IMR-90 (cell line): Measurements from ENCODE around the gene ACSL1. TPM values are rescaled to one million over a fixed set of nuclear protein-coding genes. Genes with fewer than 3 reads are reported as not detected.

ENCODE experiments used
- ATAC-seq: fragments of 200-7000 bp; cut with Tn5 transposase; 2 replicates; pipeline ENCODE4 v1.9.1; 2020; ENCODE audit warnings: low read depth, mild to moderate bottlenecking, moderate library complexity
- BruUV-seq: library from RNA; stranded (reverse); fragments of 400-500 nt; replicated peaks from 2 replicates; lab custom pipeline; 2021; lab: Mats Ljungman, UMichigan
- CTCF ChIA-PET: fragments of 300-600 bp; formaldehyde crosslinking; extraction: SDS; loops from one replicate; lab custom pipeline; 2021; ENCODE audit warnings: antibody characterized with exemption; lab: Yijun Ruan, JAX
- POLR2A ChIA-PET: fragments of 300-600 bp; sonication (Branson Sonifier 250); formaldehyde crosslinking; loops from one replicate; lab custom pipeline; 2022; ENCODE audit warnings: antibody characterized with exemption; ENCODE audit not compliant: unreplicated experiment; lab: Charles Lee
- DNase-seq: peaks from one replicate; pipeline ENCODE4 v3.0.0; 2013
- H2AFZ ChIP-seq: replicated peaks from 2 replicates; pipeline ENCODE3; 2013; ENCODE audit warnings: low read length, mild to moderate bottlenecking; ENCODE audit not compliant: poor library complexity
- H2AK5ac ChIP-seq: 2 replicates; pipeline ENCODE4 v1.6.1; 2013; ENCODE audit warnings: low read depth, low read length, inconsistent platforms
- H2AK9ac ChIP-seq: replicated peaks from 2 replicates; pipeline ENCODE3; 2013; ENCODE audit warnings: mild to moderate bottlenecking, low read depth, low read length, moderate library complexity; ENCODE audit not compliant: poor library complexity
- H2BK120ac ChIP-seq: 2 replicates; pipeline ENCODE4 v1.6.1; 2013; ENCODE audit warnings: low read depth, low read length, inconsistent platforms
- H2BK15ac ChIP-seq: 3 replicates; pipeline ENCODE4 v1.6.1; 2013; ENCODE audit warnings: low read depth, low read length, inconsistent platforms
- H2BK20ac ChIP-seq: 2 replicates; pipeline ENCODE4 v1.6.1; 2013; ENCODE audit warnings: low read depth, mild to moderate bottlenecking, inconsistent platforms, low read length, moderate library complexity
- H2BK5ac ChIP-seq: 2 replicates; pipeline ENCODE4 v1.6.1; 2013; ENCODE audit warnings: mild to moderate bottlenecking, low read depth, low read length, inconsistent platforms; ENCODE audit not compliant: poor library complexity, severe bottlenecking
- H3K14ac ChIP-seq: replicated peaks from 2 replicates; pipeline ENCODE4 v1.6.1; 2013; ENCODE audit warnings: low read depth, low read length, inconsistent platforms
- H3K18ac ChIP-seq: 2 replicates; pipeline ENCODE4 v1.6.1; 2013; ENCODE audit warnings: low read depth, low read length, control low read depth
- H3K23ac ChIP-seq: 2 replicates; pipeline ENCODE4 v1.6.1; 2013; ENCODE audit warnings: low read depth, low read length, inconsistent platforms
- H3K27ac ChIP-seq: 2 replicates; pipeline ENCODE4 v1.5.1; 2013; ENCODE audit warnings: mild to moderate bottlenecking, control low read depth, low read length; ENCODE audit not compliant: insufficient read depth
- H3K27me3 ChIP-seq: 2 replicates; pipeline ENCODE4 v1.6.1; 2013; ENCODE audit warnings: low read length; ENCODE audit not compliant: control insufficient read depth, insufficient read depth
- H3K36me3 ChIP-seq: 2 replicates; pipeline ENCODE4 v1.6.1; 2013; ENCODE audit warnings: low read length, mixed read lengths; ENCODE audit not compliant: control insufficient read depth, insufficient read depth
- H3K4ac ChIP-seq: 2 replicates; pipeline ENCODE4 v1.6.1; 2013; ENCODE audit warnings: low read depth, low read length, inconsistent platforms
- H3K4me1 ChIP-seq: 2 replicates; pipeline ENCODE4 v1.6.1; 2013; ENCODE audit warnings: low read length, mixed read lengths; ENCODE audit not compliant: control insufficient read depth, insufficient read depth
- H3K4me2 ChIP-seq: 2 replicates; pipeline ENCODE4 v1.6.1; 2013; ENCODE audit warnings: low read depth, mild to moderate bottlenecking, control low read depth, low read length, moderate library complexity
- H3K4me3 ChIP-seq: 2 replicates; pipeline ENCODE4 v1.5.1; 2013; ENCODE audit warnings: low read depth, mild to moderate bottlenecking, control low read depth, low read length, moderate library complexity; ENCODE audit not compliant: insufficient read depth
- H3K56ac ChIP-seq: 2 replicates; pipeline ENCODE4 v1.6.1; 2013; ENCODE audit warnings: low read length, inconsistent platforms; ENCODE audit not compliant: insufficient read depth; ENCODE audit errors: extremely low read depth
- H3K79me1 ChIP-seq, 2 experiments: 2 replicates each; pipeline ENCODE4 v1.6.1; 2013; ENCODE audit warnings: low read length in 2 of 2, inconsistent platforms in 1 of 2, low read depth in 1 of 2
- H3K9ac ChIP-seq: 2 replicates; pipeline ENCODE4 v1.6.1; 2013; ENCODE audit warnings: low read depth, low read length, control low read depth
- H3K9me1 ChIP-seq: 2 replicates; pipeline ENCODE4 v1.6.1; 2013; ENCODE audit warnings: low read length, inconsistent platforms; ENCODE audit not compliant: insufficient read depth
- H3K9me3 ChIP-seq: 2 replicates; pipeline ENCODE4 v1.6.1; 2013; ENCODE audit warnings: low read length; ENCODE audit not compliant: control insufficient read depth, insufficient read depth
- H4K20me1 ChIP-seq: 2 replicates; pipeline ENCODE4 v1.6.1; 2013; ENCODE audit warnings: low read length, inconsistent platforms; ENCODE audit not compliant: insufficient read depth
- H4K5ac ChIP-seq: 2 replicates; pipeline ENCODE4 v1.6.1; 2013; ENCODE audit warnings: mild to moderate bottlenecking, low read depth, low read length, control low read depth
- H4K8ac ChIP-seq, 2 experiments: 2 replicates each; pipeline ENCODE4 v1.6.1; 2013; ENCODE audit warnings: low read depth in 2 of 2, low read length in 2 of 2, control low read depth in 1 of 2, inconsistent platforms in 1 of 2
- H4K91ac ChIP-seq: 2 replicates; pipeline ENCODE4 v1.6.1; 2013; ENCODE audit warnings: low read depth, low read length, inconsistent platforms; ENCODE audit not compliant: insufficient read depth
- BHLHE40 ChIP-seq: fragments of 150-350 bp; IDR thresholded peaks from 2 replicates; pipeline ENCODE4 v1.6.1; 2016; ENCODE audit warnings: mild to moderate bottlenecking, low read depth, low read length
- CEBPB ChIP-seq: IDR thresholded peaks from 2 replicates; pipeline ENCODE4 v1.6.1; 2012; ENCODE audit warnings: low read depth, low read length, improper control_type of control experiment
- CHD1 ChIP-seq: IDR thresholded peaks from 2 replicates; pipeline ENCODE4 v1.6.1; 2012; ENCODE audit warnings: low read depth, low read length, improper control_type of control experiment
- CTCF ChIP-seq: conservative IDR thresholded peaks from 2 replicates; pipeline ENCODE4 v1.5.1; 2012; ENCODE audit warnings: mild to moderate bottlenecking, low read depth, low read length, improper control_type of control experiment
- MAFK ChIP-seq: IDR thresholded peaks from 2 replicates; pipeline ENCODE4 v1.6.1; 2012; ENCODE audit warnings: low read depth, low read length, improper control_type of control experiment
- MAZ ChIP-seq: IDR thresholded peaks from 2 replicates; pipeline ENCODE4 v1.6.1; 2012; ENCODE audit warnings: low read depth, mild to moderate bottlenecking, low read length, improper control_type of control experiment, moderate library complexity, borderline replicate concordance
- MXI1 ChIP-seq: IDR thresholded peaks from 2 replicates; pipeline ENCODE4 v1.6.1; 2012; ENCODE audit warnings: low read depth, mild to moderate bottlenecking, low read length, moderate library complexity, borderline replicate concordance
- POLR2A ChIP-seq: IDR thresholded peaks from 2 replicates; pipeline ENCODE4 v1.6.1; 2012; ENCODE audit warnings: mild to moderate bottlenecking, low read depth, low read length
- RCOR1 ChIP-seq: IDR thresholded peaks from 2 replicates; pipeline ENCODE4 v1.6.1; 2012; ENCODE audit warnings: mild to moderate bottlenecking, low read length, improper control_type of control experiment; ENCODE audit not compliant: insufficient replicate concordance
- RFX5 ChIP-seq: IDR thresholded peaks from 2 replicates; pipeline ENCODE4 v1.8.0; 2012; ENCODE audit warnings: low read depth, mild to moderate bottlenecking, low read length, moderate library complexity
- SMC3 ChIP-seq: fragments of 150-350 bp; IDR thresholded peaks from 2 replicates; pipeline ENCODE4 v1.6.1; 2016; ENCODE audit warnings: low read depth, mild to moderate bottlenecking, antibody characterized with exemption, low read length, moderate library complexity
- WGBS, 2 experiments: methylation state at CpG; one replicate each; pipeline versions ENCODE4 v1.1.5 to v1.1.7; 2013; ENCODE audit warnings: missing lambda C conversion rate in 2 of 2; ENCODE audit not compliant: insufficient read length in 1 of 2; ENCODE audit errors: extremely low coverage in 2 of 2; 5-methylcytosine and 5-hydroxymethylcytosine counted together
- dilution Hi-C: fragments of 300-500 bp; cut with HindIII; formaldehyde crosslinking; loops from one replicate; pipeline ENCODE4 v1.14.3; 2018; ENCODE audit warnings: low sequenced_read_pairs; ENCODE audit not compliant: unreplicated experiment
- in situ Hi-C: fragments of 300-500 bp; cut with MboI; formaldehyde crosslinking; loops from 3 replicates; pipeline ENCODE4 v1.14.3; 2019; ENCODE audit warnings: low sequenced_read_pairs, inconsistent platforms, mixed read lengths
- intact Hi-C: fragments of 100-400 bp; cut with micrococcal nuclease; formaldehyde crosslinking; loops from 2 replicates; pipeline ENCODE4 v1.10.0; 2022
- polyA plus RNA-seq, 3 experiments: library from polyadenylated mRNA; depleted of rRNA; stranded (reverse); fragments of >200 nt; gene quantifications; 2 replicates each; pipeline ENCODE4 v1.2.3, GENCODE V29; 2012; ENCODE audit warnings: low replicate concordance in 1 of 3
- total RNA-seq: library from RNA; depleted of rRNA; stranded (reverse); fragments of >200 nt; gene quantifications from 2 replicates; pipeline ENCODE4 v1.2.3, GENCODE V29; 2012
- TF ChIP-seq, protein P1 (sequence below): fragments of 150-350 bp; IDR thresholded peaks from 2 replicates; pipeline ENCODE4 v1.6.1; 2017; ENCODE audit warnings: mild to moderate bottlenecking, antibody characterized with exemption, low read length, low read depth

Gene ACSL1
- total and polyA plus RNA-seq, 2 of the 4 experiments (the other 2 are of a cell fraction), result 14.4 to 26.0 TPM

DNA sequence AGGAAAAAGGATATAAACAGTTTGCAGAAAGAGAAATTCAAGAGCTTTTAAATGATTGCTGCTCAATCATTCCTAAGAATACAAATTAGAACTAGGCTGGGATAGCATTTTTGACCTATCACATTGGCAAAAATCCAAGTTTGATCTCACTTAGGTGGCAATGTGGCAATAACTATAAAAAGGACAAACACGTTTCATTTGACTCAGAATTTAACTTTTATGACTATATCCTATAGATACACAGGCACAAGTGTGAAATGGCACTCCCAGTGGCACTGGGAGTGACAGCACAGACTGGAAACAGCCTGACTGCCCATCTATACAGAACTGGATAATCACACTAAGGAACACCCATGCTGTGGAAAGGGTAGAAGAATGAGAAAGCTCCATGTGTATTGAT lies 103.0 kb downstream of the ACSL1 start:
- POLR2A ChIA-PET, result no interaction called here
- dilution Hi-C loops (no loop called here), intact Hi-C loops (no loop called here), in situ Hi-C loops (no loop called here)
- Histone ChIP-seq H3K9me1 (peaks cover 4% of the 10 kb centered on the region; the same call in 1 of the 2 replicates), H4K20me1 (no peaks in the 10 kb centered on the region), H2AK9ac (no peak overlapping the region), H3K14ac (no peak overlapping the region), H3K4ac (no peak overlapping the region), H3K36me3 (no peaks in the 10 kb centered on the region; the same call in 1 of the 2 replicates), H3K79me1 (peaks cover 5 to 9% of the 10 kb centered on the region in 2 experiments; a peak in 3 of 4 replicates), H3K23ac (no peak overlapping the region), H3K27ac (no peak overlapping the region), H2BK120ac (no peak overlapping the region), H2BK5ac (no peak overlapping the region), H3K4me1 (no peaks in the 10 kb centered on the region), H3K9ac (no peak overlapping the region), H2AFZ (no peak overlapping the region), H3K27me3 (no peaks in the 10 kb centered on the region), H3K9me3 (no peaks in the 10 kb centered on the region), H2BK15ac (no peak overlapping the region), H3K4me2 (no peak overlapping the region), H2AK5ac (no peak overlapping the region), H4K91ac (no peak overlapping the region), H4K8ac (no peak overlapping the region), H2BK20ac (no peak overlapping the region), H3K18ac (no peak overlapping the region), H4K5ac (no peak overlapping the region), H3K56ac (no peak overlapping the region), H3K4me3 (no peak overlapping the region)
- no peak for ATAC-seq
- no CpG with 5 or more reads among the region's 1 CpG for WGBS, 2 experiments
- CTCF ChIA-PET, result interaction anchor here (0.7 to 1.1 kb wide), 2 partner anchors 23 to 387 kb away, joined by 3 to 6 read pairs; no protein-coding TSS in a partner anchor
- DNase-seq, result no peak
- TF ChIP-seq RCOR1 (no peak), CEBPB (no peak), POLR2A (no peak), MAFK (no peak), CTCF (no peak), CHD1 (no peak), MAZ (no peak), MXI1 (no peak), SMC3 (no peak), RFX5 (no peak), BHLHE40 (no peak)
- TF ChIP-seq, protein P1, sequence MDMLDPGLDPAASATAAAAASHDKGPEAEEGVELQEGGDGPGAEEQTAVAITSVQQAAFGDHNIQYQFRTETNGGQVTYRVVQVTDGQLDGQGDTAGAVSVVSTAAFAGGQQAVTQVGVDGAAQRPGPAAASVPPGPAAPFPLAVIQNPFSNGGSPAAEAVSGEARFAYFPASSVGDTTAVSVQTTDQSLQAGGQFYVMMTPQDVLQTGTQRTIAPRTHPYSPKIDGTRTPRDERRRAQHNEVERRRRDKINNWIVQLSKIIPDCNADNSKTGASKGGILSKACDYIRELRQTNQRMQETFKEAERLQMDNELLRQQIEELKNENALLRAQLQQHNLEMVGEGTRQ, result no peak
- BruUV-seq, result no TSS peak
